Endothelial cell of umbilical vein (primary cell): Measurements from ENCODE around the gene MAP3K4. TPM values are rescaled to one million over a fixed set of nuclear protein-coding genes. Genes with fewer than 3 reads are reported as not detected.

ENCODE experiments used
- BruUV-seq: library from RNA; stranded (reverse); fragments of 400-500 nt; replicated peaks from 2 replicates; lab custom pipeline; 2021; lab: Mats Ljungman, UMichigan
- CTCF ChIA-PET: fragments of 300-600, 350-600 bp; sonication (Branson Sonifier 250); formaldehyde crosslinking; loops from one replicate; lab custom pipeline; 2021; ENCODE audit warnings: antibody characterized with exemption, inconsistent platforms; lab: Charles Lee
- POLR2A ChIA-PET: fragments of 300-600, 350-600 bp; sonication (Branson Sonifier 250); formaldehyde crosslinking; loops from one replicate; lab custom pipeline; 2021; ENCODE audit warnings: antibody characterized with exemption, inconsistent platforms; lab: Charles Lee
- DNase-seq: peaks from one replicate; pipeline ENCODE4 v3.0.0-alpha.2; 2011; ENCODE audit warnings: low read depth, low spot score
- FAIRE-seq: peaks from 2 replicates; lab custom pipeline; 2011; peaks lifted over from hg19 to GRCh38; lab: Jason Lieb, UNC
- H2AFZ ChIP-seq: 2 replicates; pipeline ENCODE4 v1.6.0; 2012; ENCODE audit warnings: low read depth, low read length, control low read depth, inconsistent platforms
- H3K27ac ChIP-seq: 2 replicates; pipeline ENCODE4 v1.5.1; 2011; ENCODE audit warnings: low read depth, mild to moderate bottlenecking, control low read depth, low read length, moderate library complexity; ENCODE audit not compliant: insufficient read depth
- H3K27me3 ChIP-seq, 2 experiments: 2 replicates each; pipeline versions ENCODE4 v1.6.0 to v1.6.1; 2011; ENCODE audit warnings: low read length in 2 of 2, mixed read lengths in 1 of 2; ENCODE audit not compliant: control insufficient read depth in 2 of 2, insufficient read depth in 2 of 2
- H3K36me3 ChIP-seq, 2 experiments: 2 replicates in 1 of 2; 3 replicates in 1 of 2; pipeline ENCODE4 v1.5.1; 2011; ENCODE audit warnings: low read length in 2 of 2, mild to moderate bottlenecking in 1 of 2, moderate library complexity in 1 of 2; ENCODE audit not compliant: control insufficient read depth in 2 of 2, insufficient read depth in 2 of 2; ENCODE audit errors: extremely low read depth in 1 of 2
- H3K4me1 ChIP-seq: 3 replicates; pipeline ENCODE4 v1.5.1; 2011; ENCODE audit warnings: mild to moderate bottlenecking, low read length; ENCODE audit not compliant: control insufficient read depth, insufficient read depth; ENCODE audit errors: extremely low read depth
- H3K4me2 ChIP-seq: 2 replicates; pipeline ENCODE4 v1.6.1; 2011; ENCODE audit warnings: low read length, control low read depth, mixed read lengths; ENCODE audit not compliant: insufficient read depth
- H3K4me3 ChIP-seq, 3 experiments: fragments of 200-600 bp in 1 of 3; sonication (generic), shearing (Covaris generic) in 1 of 3; replicated peaks in 1 of 3; 2 replicates each; pipeline ENCODE4 v1.5.1; 2011 to 2016; ENCODE audit warnings: control low read depth in 3 of 3, low read length in 3 of 3, mild to moderate bottlenecking in 2 of 3, inconsistent platforms in 1 of 3, low read depth in 1 of 3, moderate library complexity in 1 of 3; ENCODE audit not compliant: insufficient read depth in 1 of 3
- H3K79me2 ChIP-seq: 2 replicates; pipeline ENCODE4 v1.6.0; 2012; ENCODE audit warnings: low read length, inconsistent platforms; ENCODE audit not compliant: control insufficient read depth, insufficient read depth
- H3K9ac ChIP-seq: replicated peaks from 2 replicates; pipeline ENCODE3; 2011; ENCODE audit warnings: low read length, control low read depth; ENCODE audit not compliant: insufficient read depth; ENCODE audit errors: extremely low read depth
- H3K9me1 ChIP-seq: replicated peaks from 3 replicates; pipeline ENCODE4 v1.6.0; 2011; ENCODE audit warnings: mild to moderate bottlenecking, low read length; ENCODE audit not compliant: control insufficient read depth, insufficient read depth; ENCODE audit errors: extremely low read depth
- H3K9me3 ChIP-seq: replicated peaks from 2 replicates; pipeline ENCODE4 v1.5.1; 2012; ENCODE audit warnings: low read length, inconsistent platforms; ENCODE audit not compliant: control insufficient read depth, insufficient read depth
- H4K20me1 ChIP-seq: replicated peaks from 2 replicates; pipeline ENCODE3; 2011; ENCODE audit warnings: mild to moderate bottlenecking, low read length; ENCODE audit not compliant: control insufficient read depth, insufficient read depth; ENCODE audit errors: extremely low read depth
- EZH2 ChIP-seq: IDR thresholded peaks from 2 replicates; pipeline ENCODE4 v1.6.1; 2012; ENCODE audit warnings: borderline replicate concordance, low read depth, mild to moderate bottlenecking, moderate library complexity, low read length, inconsistent platforms; ENCODE audit not compliant: severe bottlenecking
- FOS ChIP-seq: IDR thresholded peaks from 2 replicates; pipeline ENCODE4 v1.6.1; 2011; ENCODE audit warnings: mild to moderate bottlenecking, low read length, moderate library complexity, borderline replicate concordance; ENCODE audit not compliant: insufficient read depth
- GATA2 ChIP-seq: IDR thresholded peaks from 2 replicates; pipeline ENCODE4 v1.7.0; 2011; ENCODE audit warnings: low read depth, mild to moderate bottlenecking, moderate library complexity, mixed read lengths, low read length; ENCODE audit not compliant: insufficient read length, insufficient read depth
- JUN ChIP-seq: IDR thresholded peaks from 2 replicates; pipeline ENCODE4 v1.6.1; 2011; ENCODE audit warnings: borderline replicate concordance, low read depth; ENCODE audit not compliant: insufficient read length, insufficient read depth
- MYC ChIP-seq: IDR thresholded peaks from one replicate; pipeline ENCODE4 v1.6.1; 2011; ENCODE audit warnings: mild to moderate bottlenecking, low read depth, low read length
- POLR2A ChIP-seq: IDR thresholded peaks from 2 replicates; pipeline ENCODE4 v1.6.1; 2012; ENCODE audit warnings: low read depth, mild to moderate bottlenecking, control low read depth, low read length
- POLR2AphosphoS5 ChIP-seq: IDR thresholded peaks from 2 replicates; pipeline ENCODE4 v1.6.1; 2012; ENCODE audit warnings: low read depth, mild to moderate bottlenecking, control low read depth, low read length, moderate library complexity; ENCODE audit not compliant: insufficient read depth
- dilution Hi-C: fragments of 300-500 bp; cut with MboI; formaldehyde crosslinking; loops from one replicate; pipeline ENCODE4 v1.15.0; 2019; ENCODE audit warnings: low sequenced_read_pairs; ENCODE audit not compliant: extremely low pct_ligation_motif_present
- intact Hi-C: fragments of 100-400 bp; cut with micrococcal nuclease; formaldehyde crosslinking; loops from one replicate; pipeline ENCODE4 v1.10.0; 2022
- polyA plus RNA-seq, 4 experiments: library from polyadenylated mRNA; depleted of rRNA in 3 of 4; stranded (reverse) in 3 of 4; unstranded in 1 of 4; fragments of >200 nt; gene quantifications; 2 replicates each; pipeline versions ENCODE4 v1.2.1 to v1.2.3, GENCODE V29; 2011 to 2012; ENCODE audit warnings: missing spikeins in 1 of 4
- total RNA-seq: library from RNA; stranded (reverse); gene quantifications from 2 replicates; pipeline ENCODE4 v1.2.3, GENCODE V29; 2021
- TF ChIP-seq, protein P1 (sequence below), 2 donors: IDR thresholded peaks; 1 replicate in 1 of 2; 2 replicates in 1 of 2; pipeline ENCODE4 v1.5.1; 2011; ENCODE audit warnings: low read length in 2 of 2, mild to moderate bottlenecking in 2 of 2, moderate library complexity in 2 of 2, control low read depth in 1 of 2, inconsistent platforms in 1 of 2, low read depth in 1 of 2; ENCODE audit not compliant: insufficient read depth in 1 of 2; ENCODE audit errors: extremely low read depth in 1 of 2
- TF ChIP-seq, protein P2 (sequence below): IDR thresholded peaks from 2 replicates; pipeline ENCODE4 v1.6.1; 2011; ENCODE audit not compliant: insufficient read depth, insufficient read length

Gene MAP3K4
- total and polyA plus RNA-seq, 2 donors (not counting 3 experiments of a cell fraction or from before 2014, with no cell fraction given), result 10.8 to 42.3 TPM

DNA sequence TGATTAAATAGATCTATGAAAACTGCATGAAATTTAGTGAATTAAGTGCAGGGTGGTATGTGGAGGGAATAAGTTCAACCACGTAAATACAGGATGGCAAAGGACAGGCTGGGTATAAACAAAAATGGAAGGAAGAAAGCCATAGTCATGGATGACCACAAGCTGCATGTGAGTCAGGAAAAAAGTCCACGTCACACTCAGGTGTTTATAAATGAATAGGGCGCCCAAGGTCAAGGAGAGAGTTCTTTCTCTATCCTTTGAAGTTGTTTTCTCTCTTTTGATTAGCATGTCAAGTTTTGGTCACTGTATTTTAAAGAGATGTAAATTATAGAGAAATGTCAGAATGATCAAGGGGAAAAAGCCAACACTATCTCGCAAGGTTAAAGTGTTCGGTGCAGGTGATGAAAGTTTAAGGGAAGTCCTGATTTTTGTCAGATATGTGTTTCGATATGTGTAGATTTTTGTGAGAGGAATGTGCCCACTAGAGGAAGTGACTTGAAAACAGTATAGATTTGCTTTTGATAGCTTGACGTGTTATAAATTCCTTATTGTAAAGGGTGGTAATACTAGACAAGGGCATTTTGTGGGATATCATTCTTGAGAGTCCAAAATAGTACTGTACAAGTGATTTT lies 58.7 kb downstream of the MAP3K4 start:
- TF ChIP-seq FOS (no peak), POLR2A (no peak), GATA2 (no peak), JUN (no peak), EZH2 (no peak), POLR2AphosphoS5 (no peak), MYC (no peak)
- TF ChIP-seq, protein P1, sequence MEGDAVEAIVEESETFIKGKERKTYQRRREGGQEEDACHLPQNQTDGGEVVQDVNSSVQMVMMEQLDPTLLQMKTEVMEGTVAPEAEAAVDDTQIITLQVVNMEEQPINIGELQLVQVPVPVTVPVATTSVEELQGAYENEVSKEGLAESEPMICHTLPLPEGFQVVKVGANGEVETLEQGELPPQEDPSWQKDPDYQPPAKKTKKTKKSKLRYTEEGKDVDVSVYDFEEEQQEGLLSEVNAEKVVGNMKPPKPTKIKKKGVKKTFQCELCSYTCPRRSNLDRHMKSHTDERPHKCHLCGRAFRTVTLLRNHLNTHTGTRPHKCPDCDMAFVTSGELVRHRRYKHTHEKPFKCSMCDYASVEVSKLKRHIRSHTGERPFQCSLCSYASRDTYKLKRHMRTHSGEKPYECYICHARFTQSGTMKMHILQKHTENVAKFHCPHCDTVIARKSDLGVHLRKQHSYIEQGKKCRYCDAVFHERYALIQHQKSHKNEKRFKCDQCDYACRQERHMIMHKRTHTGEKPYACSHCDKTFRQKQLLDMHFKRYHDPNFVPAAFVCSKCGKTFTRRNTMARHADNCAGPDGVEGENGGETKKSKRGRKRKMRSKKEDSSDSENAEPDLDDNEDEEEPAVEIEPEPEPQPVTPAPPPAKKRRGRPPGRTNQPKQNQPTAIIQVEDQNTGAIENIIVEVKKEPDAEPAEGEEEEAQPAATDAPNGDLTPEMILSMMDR (IDR thresholded peaks at IDR 0.05; ENCODE audit: extremely low read depth in 1 of 2, insufficient read depth in 1 of 2, low read depth in 1 of 2, low read length in 2 of 2), result no peak
- TF ChIP-seq, protein P2, sequence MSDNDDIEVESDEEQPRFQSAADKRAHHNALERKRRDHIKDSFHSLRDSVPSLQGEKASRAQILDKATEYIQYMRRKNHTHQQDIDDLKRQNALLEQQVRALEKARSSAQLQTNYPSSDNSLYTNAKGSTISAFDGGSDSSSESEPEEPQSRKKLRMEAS, result no peak

More for the DNA sequence above, 58.7 kb downstream of the MAP3K4 start:
- no peaks in the 10 kb centered on the region for H3K79me2 ChIP-seq
- H3K36me3 ChIP-seq, result no peaks in the 10 kb centered on the region
- CTCF ChIA-PET, result interaction anchor here (0.6 kb wide), 1 partner anchor 33 kb away, joined by 4 read pairs; no protein-coding TSS in a partner anchor
- no peak overlapping the region for H3K27ac ChIP-seq
- H3K4me2 ChIP-seq, result no peak overlapping the region
- BruUV-seq, result no TSS peak
- H3K4me1 ChIP-seq, result no peaks in the 10 kb centered on the region
- no peaks in the 10 kb centered on the region for H3K9me3 ChIP-seq
- no peaks in the 10 kb centered on the region for H3K9me1 ChIP-seq
- POLR2A ChIA-PET, result no interaction called here
- H4K20me1 ChIP-seq, result no peaks in the 10 kb centered on the region
- DNase-seq, result no peak
- H3K9ac ChIP-seq, result no peak overlapping the region
- intact Hi-C loops (no loop called here), dilution Hi-C loops (no loop called here)
- no peak for FAIRE-seq
- H3K27me3 ChIP-seq, result no peaks in the 10 kb centered on the region
- H2AFZ ChIP-seq, result no peak overlapping the region
- H3K4me3 ChIP-seq, result no peak overlapping the region
